ENCODE results near the gene DAGLA.
A peak's percentile ranks its signal among the peaks of the same experiment; 100 is the strongest.

DAGLA gene

GRCh38 chr11:61785837-61786402, 105.7 kb downstream of the DAGLA start:
- DNase-seq: no peak

GRCh38 chr11:61787928-61788491, 107.8 kb downstream of the DAGLA start:
- no peak for DNase-seq

- no peak for DNase-seq
These were observed 111.6 kb downstream of the DAGLA start for GRCh38 chr11:61791737-61792309.

- peak; percentile 80 for DNase-seq
These were observed 112.3 kb downstream of the DAGLA start, which contains the start of the genes FEN1 and TMEM258 for GRCh38 chr11:61792310-61793082. Gene FEN1, plus strand, starts transcription at chr11:61792911. Its CDS starts 2,451 bp downstream, at chr11:61795362. Gene TMEM258, minus strand, starts transcription at chr11:61792599. Its CDS starts 41 bp downstream, at chr11:61792558.

- no peak for DNase-seq
These were observed 113.1 kb downstream of the DAGLA start for GRCh38 chr11:61793083-61793828.

GRCh38 chr11:61793829-61794204, 113.6 kb downstream of the DAGLA start:
- no peak for DNase-seq

- no peak for DNase-seq
These were observed 114.4 kb downstream of the DAGLA start for GRCh38 chr11:61794579-61794978.

GRCh38 chr11:61795459-61795858, 115.3 kb downstream of the DAGLA start:
- DNase-seq: no peak

- DNase-seq: no peak
These were observed 115.8 kb downstream of the DAGLA start for GRCh38 chr11:61795876-61796526.
